Type B pancreatic cell (in vitro differentiated cells): ENCODE data around the gene DCBLD1. TPM values are rescaled to one million over a fixed set of nuclear protein-coding genes. Genes with fewer than 3 reads are reported as not detected.

Experiments used
- DNase-seq: peaks from one replicate; pipeline ENCODE4 v3.0.0; 2021; ENCODE audit warnings: mixed read lengths; ENCODE audit not compliant: unreplicated experiment; ENCODE audit errors: extremely low spot score
- H3K27ac Mint-ChIP-seq: 2 replicates; pipeline ENCODE4 v1.8.0; 2021; ENCODE audit warnings: mild to moderate bottlenecking, mixed read lengths
- H3K27me3 Mint-ChIP-seq: 2 replicates; pipeline ENCODE4 v1.8.0; 2021; ENCODE audit warnings: mixed read lengths
- H3K36me3 Mint-ChIP-seq: 2 replicates; pipeline ENCODE4 v1.8.0; 2021; ENCODE audit warnings: mixed read lengths
- H3K4me1 Mint-ChIP-seq: one replicate; pipeline ENCODE4 v1.8.0; 2021; ENCODE audit warnings: mixed read lengths; ENCODE audit not compliant: unreplicated experiment
- H3K4me3 Mint-ChIP-seq: 2 replicates; pipeline ENCODE4 v1.8.0; 2021; ENCODE audit warnings: mild to moderate bottlenecking, mixed read lengths
- H3K9me3 Mint-ChIP-seq: 2 replicates; pipeline ENCODE4 v1.8.0; 2021; ENCODE audit warnings: mixed read lengths
- total RNA-seq: library from RNA; stranded (reverse); gene quantifications from 2 replicates; pipeline ENCODE4 v1.2.1, GENCODE V29; 2021; ENCODE audit warnings: low replicate concordance
- TF ChIP-seq, protein P1 (sequence below): fragments of 200-600 bp; sonication (generic); conservative IDR thresholded peaks from 2 replicates; pipeline ENCODE4 v1.5.0; 2021; ENCODE audit warnings: antibody characterized with exemption, mild to moderate bottlenecking

The DCBLD1 gene
- total RNA-seq, 1 donor from 2014 or later, result 9.0 TPM

DNA sequence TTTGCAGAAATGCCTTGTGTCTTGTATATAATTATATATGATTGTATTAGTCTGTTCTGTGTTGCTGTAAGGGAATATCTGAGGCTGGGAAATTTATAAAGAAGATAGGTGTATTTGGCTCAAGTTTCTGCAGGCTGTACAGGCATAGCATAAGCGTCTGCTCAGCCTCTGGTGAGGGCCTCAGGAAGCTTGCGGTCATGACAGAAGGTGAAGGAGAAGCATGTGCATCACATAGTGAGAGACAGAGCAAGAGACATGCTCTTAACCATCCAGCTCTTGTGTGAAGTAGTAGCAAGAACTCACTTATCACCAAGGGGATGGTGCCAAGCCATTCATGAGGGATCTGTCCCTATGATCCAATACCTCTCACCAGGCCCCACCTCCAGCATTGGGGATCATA is 6.5 kb downstream of the DCBLD1 start:
- Mint-ChIP-seq H3K36me3 (no peaks in the 10 kb centered on the region), H3K4me3 (no peak overlapping the region), H3K4me1 (no peaks in the 10 kb centered on the region), H3K9me3 (peaks cover 5% of the 10 kb centered on the region), H3K27me3 (no peaks in the 10 kb centered on the region), H3K27ac (no peak overlapping the region)
- TF ChIP-seq, protein P1, sequence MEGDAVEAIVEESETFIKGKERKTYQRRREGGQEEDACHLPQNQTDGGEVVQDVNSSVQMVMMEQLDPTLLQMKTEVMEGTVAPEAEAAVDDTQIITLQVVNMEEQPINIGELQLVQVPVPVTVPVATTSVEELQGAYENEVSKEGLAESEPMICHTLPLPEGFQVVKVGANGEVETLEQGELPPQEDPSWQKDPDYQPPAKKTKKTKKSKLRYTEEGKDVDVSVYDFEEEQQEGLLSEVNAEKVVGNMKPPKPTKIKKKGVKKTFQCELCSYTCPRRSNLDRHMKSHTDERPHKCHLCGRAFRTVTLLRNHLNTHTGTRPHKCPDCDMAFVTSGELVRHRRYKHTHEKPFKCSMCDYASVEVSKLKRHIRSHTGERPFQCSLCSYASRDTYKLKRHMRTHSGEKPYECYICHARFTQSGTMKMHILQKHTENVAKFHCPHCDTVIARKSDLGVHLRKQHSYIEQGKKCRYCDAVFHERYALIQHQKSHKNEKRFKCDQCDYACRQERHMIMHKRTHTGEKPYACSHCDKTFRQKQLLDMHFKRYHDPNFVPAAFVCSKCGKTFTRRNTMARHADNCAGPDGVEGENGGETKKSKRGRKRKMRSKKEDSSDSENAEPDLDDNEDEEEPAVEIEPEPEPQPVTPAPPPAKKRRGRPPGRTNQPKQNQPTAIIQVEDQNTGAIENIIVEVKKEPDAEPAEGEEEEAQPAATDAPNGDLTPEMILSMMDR, result no peak
- DNase-seq, result no peak

DNA sequence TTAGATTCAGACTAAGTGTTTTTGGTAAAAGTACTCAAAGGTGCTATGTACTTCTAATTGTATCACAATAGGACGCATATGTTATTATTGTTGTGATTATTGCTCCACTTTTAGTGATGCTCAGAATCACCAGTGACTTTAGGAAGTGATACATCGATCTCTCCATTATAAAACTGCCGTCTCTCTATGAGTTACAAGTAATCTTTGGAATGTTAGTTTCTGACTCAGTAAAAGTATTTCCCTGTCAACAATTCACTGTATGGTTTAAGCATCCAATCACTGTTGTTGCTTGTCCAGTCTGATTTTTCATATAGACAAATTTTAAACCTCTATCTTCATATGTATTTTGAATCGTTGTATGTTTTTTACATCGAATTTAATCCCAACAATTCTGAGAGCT is 9.4 kb downstream of the DCBLD1 start:
- no peak for DNase-seq
- no peak overlapping the region for H3K4me3 Mint-ChIP-seq
- no peaks in the 10 kb centered on the region for H3K27me3 Mint-ChIP-seq
- TF ChIP-seq, protein P1, result no peak
- peaks cover 8% of the 10 kb centered on the region for H3K4me1 Mint-ChIP-seq
- no peak overlapping the region for H3K27ac Mint-ChIP-seq
- H3K36me3 Mint-ChIP-seq, result no peaks in the 10 kb centered on the region
- peaks cover 4% of the 10 kb centered on the region for H3K9me3 Mint-ChIP-seq

DNA sequence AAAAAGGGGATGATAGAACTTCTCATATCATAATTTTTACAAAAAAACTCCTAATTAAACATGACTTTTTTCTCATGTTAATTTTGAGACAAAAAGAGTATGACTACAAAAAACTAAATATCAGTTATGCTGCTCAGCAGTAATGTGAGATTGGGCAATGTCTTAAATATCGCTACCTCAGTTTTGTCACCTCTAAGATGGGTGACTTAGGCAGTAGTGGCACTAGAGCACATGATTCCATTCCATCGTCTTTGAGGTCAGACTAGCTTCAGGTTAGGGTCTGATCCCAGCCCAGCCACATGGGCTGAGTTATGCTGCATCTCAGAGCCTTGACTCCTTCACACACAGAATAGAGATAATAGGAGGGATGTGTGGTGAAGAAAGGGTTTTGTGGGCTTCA is 11.0 kb downstream of the DCBLD1 start:
- H3K9me3 Mint-ChIP-seq, result no peaks in the 10 kb centered on the region
- no peak overlapping the region for H3K27ac Mint-ChIP-seq
- H3K4me3 Mint-ChIP-seq, result no peak overlapping the region
- no peak for DNase-seq
- H3K36me3 Mint-ChIP-seq, result no peaks in the 10 kb centered on the region
- TF ChIP-seq, protein P1, result no peak
- H3K4me1 Mint-ChIP-seq, result peaks cover 13% of the 10 kb centered on the region
- no peaks in the 10 kb centered on the region for H3K27me3 Mint-ChIP-seq

DNA sequence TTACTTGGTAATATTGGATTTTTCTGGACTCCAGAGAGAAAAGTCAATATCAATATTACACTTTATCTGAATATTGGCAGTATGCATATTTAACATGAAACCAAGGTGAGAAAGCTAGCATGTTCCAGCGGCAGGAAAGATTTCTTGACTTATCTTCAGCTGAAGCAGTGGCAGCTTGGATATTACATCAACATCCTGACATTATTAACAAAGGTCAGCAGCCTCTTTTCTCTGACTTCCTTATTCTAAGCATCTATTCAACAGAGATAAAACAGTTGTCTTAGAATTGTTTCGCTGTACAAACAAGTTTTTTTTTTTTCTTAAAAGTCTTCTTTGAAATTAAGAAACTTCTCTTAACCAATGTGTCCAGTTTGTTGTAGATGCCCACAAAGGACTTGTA is 11.8 kb downstream of the DCBLD1 start:
- H3K9me3 Mint-ChIP-seq, result no peaks in the 10 kb centered on the region
- H3K36me3 Mint-ChIP-seq, result no peaks in the 10 kb centered on the region
- no peak for DNase-seq
- no peak overlapping the region for H3K27ac Mint-ChIP-seq
- peaks cover 13% of the 10 kb centered on the region for H3K4me1 Mint-ChIP-seq
- H3K27me3 Mint-ChIP-seq, result no peaks in the 10 kb centered on the region
- TF ChIP-seq, protein P1, result no peak
- H3K4me3 Mint-ChIP-seq, result no peak overlapping the region

DNA sequence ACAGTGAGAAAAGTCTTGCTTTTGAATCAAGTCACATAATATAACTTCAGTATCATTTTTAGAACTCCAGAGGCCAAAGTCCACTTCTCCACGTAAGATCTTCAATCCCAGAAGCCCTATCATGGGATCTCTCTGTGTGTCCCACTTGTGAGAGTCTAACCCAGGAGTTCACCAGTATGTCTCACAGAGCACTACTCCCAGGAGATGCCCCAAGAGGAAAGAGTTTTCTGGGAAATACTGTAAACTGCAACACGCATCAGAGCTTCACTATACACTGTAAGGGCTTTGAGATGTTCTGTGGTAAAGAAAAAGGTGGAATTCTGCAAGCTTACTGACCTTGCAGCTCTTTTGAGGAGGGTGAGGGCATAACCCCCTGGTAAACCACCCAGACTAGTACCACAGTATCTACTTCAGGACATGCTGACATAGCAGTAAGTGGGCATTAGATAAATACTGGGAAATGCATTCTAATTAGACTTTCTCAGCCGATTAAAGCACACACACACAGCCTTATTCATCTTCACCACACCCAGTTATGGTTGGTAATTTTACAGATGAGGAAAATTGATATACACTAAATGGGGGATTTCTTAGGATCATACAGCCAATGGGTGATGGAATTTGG is 12.3 kb downstream of the DCBLD1 start:
- no peak overlapping the region for H3K27ac Mint-ChIP-seq
- TF ChIP-seq, protein P1, result no peak
- H3K4me1 Mint-ChIP-seq, result peaks cover 13% of the 10 kb centered on the region
- DNase-seq, result no peak
- no peaks in the 10 kb centered on the region for H3K27me3 Mint-ChIP-seq
- no peaks in the 10 kb centered on the region for H3K9me3 Mint-ChIP-seq
- H3K36me3 Mint-ChIP-seq, result no peaks in the 10 kb centered on the region
- H3K4me3 Mint-ChIP-seq, result no peak overlapping the region

DNA sequence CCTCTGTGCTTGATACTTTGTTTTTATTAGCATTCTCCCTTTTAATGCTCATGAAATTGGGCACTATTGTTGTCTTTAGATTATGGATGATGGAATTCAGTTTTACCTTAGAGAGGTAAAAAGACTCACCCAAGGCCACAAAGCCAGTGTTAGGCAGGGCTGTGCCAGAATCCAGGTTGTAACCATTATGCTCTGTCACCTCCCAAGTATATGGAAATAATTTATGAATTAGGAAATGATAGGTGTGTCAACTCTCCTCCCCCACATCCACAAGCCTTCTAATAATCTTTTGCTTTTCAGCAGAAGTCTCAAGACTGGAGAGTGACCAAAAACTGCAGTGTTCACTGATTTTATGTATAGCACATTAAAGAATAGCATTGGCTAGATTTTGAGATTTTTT is 13.0 kb downstream of the DCBLD1 start:
- TF ChIP-seq, protein P1, result no peak
- DNase-seq, result no peak
- Mint-ChIP-seq H3K27me3 (no peaks in the 10 kb centered on the region), H3K4me1 (peaks cover 13% of the 10 kb centered on the region), H3K27ac (no peak overlapping the region), H3K9me3 (no peaks in the 10 kb centered on the region), H3K36me3 (no peaks in the 10 kb centered on the region), H3K4me3 (no peak overlapping the region)
